GM12891 (cell line): Measurements from ENCODE around the gene FBXL17.

Experiments used
- POLR2A ChIP-seq: IDR thresholded peaks from 2 replicates; pipeline ENCODE4 v1.6.1; 2011; ENCODE audit warnings: low read depth, low read length, control low read depth
- POLR2AphosphoS5 ChIP-seq: IDR thresholded peaks from 2 replicates; pipeline ENCODE4 v1.6.1; 2011; ENCODE audit warnings: low read depth, low read length, control low read depth

GRCh38 chr5:107813559-107813958 is 568.3 kb downstream of the FBXL17 start:
- no peak for TF ChIP-seq POLR2A
- no peak for TF ChIP-seq POLR2AphosphoS5
